ENCODE data around the gene SND1. TPM values are rescaled to one million over a fixed set of nuclear protein-coding genes. Genes with fewer than 3 reads are reported as not detected.

SND1 gene
- total and polyA plus RNA-seq, 10 of the 15 experiments (the other 5 are each of a cell fraction or from before 2014, with no cell fraction given), result 52.4 to 270 (median 146) TPM

DNA sequence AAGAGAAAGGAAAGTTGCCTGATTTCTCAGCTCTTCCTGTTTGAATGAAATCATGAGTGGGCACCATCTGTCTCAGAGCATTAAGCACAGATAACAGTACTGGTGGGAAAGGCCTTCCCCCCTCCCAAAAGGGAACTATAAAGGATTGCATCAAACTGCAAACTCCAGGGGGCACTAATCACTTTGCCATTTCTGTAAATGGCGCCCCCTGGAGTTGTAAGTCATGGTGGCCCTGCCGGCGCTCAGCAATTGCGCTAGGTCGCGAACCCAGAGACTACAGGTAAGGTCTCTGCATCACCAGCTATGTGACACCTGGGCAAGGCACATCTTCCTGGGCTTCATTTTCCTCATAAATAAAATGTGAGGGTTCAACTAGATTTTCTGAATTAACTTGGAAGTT lies 368.2 kb downstream of the SND1 start:
- H4K20me1 ChIP-seq (ENCODE audit: control insufficient read depth, insufficient read depth), result peaks cover 5% of the 10 kb centered on the region
- no peak for FAIRE-seq
- no peaks in the 10 kb centered on the region for H3K9me3 ChIP-seq (replicated peaks; ENCODE audit: control insufficient read depth, insufficient read depth, low read length)
- intact Hi-C loops (cut with micrococcal nuclease; ENCODE audit: unreplicated experiment) (no loop called here), in situ Hi-C loops (cut with MboI) (no loop called here)
- H2AFZ ChIP-seq (ENCODE audit: control insufficient read depth, low read depth, low read length), result no peak overlapping the region
- ATAC-seq, result no peak
- no peak for DNase-seq (ENCODE audit: low read depth, low spot score)
- no peak overlapping the region for H3K9ac ChIP-seq (ENCODE audit: control insufficient read depth, insufficient read depth, low read length)
- ChIA-PET RAD21 (ENCODE audit: unreplicated experiment) (no interaction called here), POLR2A (no interaction called here), SMC1A (ENCODE audit: uncharacterized antibody, unreplicated experiment) (interaction anchor here (1.5 kb wide), 1 partner anchor 20 kb away, joined by 4 read pairs; no protein-coding TSS in a partner anchor), CTCF (interaction anchor here (0.6 to 1.3 kb wide), 3 partner anchors 190 to 312 kb away, joined by 3 to 5 read pairs (median 3); no protein-coding TSS in a partner anchor)
- WGBS (ENCODE audit: insufficient coverage, insufficient replicate concordance, low lambda C conversion rate, missing lambda C conversion rate), result 90% methylated on average over 6 of the region's 6 CpGs
- BruUV-seq (replicated peaks), result no TSS peak
- H3K4me3 ChIP-seq, result no peak overlapping the region
- no peak overlapping the region for H3K4me2 ChIP-seq (ENCODE audit: control insufficient read depth, insufficient read depth)
- peaks cover 5 to 35% of the 10 kb centered on the region in 2 experiments for H3K36me3 ChIP-seq (ENCODE audit: control insufficient read depth in 2 of 2, insufficient read depth in 2 of 2, low read length in 1 of 2)
- H3K79me2 ChIP-seq (ENCODE audit: control insufficient read depth, insufficient read depth, low read length), result no peaks in the 10 kb centered on the region
- H3K4me1 ChIP-seq (ENCODE audit: control insufficient read depth, insufficient read depth, low read length), result no peaks in the 10 kb centered on the region
- TF ChIP-seq, protein P1, sequence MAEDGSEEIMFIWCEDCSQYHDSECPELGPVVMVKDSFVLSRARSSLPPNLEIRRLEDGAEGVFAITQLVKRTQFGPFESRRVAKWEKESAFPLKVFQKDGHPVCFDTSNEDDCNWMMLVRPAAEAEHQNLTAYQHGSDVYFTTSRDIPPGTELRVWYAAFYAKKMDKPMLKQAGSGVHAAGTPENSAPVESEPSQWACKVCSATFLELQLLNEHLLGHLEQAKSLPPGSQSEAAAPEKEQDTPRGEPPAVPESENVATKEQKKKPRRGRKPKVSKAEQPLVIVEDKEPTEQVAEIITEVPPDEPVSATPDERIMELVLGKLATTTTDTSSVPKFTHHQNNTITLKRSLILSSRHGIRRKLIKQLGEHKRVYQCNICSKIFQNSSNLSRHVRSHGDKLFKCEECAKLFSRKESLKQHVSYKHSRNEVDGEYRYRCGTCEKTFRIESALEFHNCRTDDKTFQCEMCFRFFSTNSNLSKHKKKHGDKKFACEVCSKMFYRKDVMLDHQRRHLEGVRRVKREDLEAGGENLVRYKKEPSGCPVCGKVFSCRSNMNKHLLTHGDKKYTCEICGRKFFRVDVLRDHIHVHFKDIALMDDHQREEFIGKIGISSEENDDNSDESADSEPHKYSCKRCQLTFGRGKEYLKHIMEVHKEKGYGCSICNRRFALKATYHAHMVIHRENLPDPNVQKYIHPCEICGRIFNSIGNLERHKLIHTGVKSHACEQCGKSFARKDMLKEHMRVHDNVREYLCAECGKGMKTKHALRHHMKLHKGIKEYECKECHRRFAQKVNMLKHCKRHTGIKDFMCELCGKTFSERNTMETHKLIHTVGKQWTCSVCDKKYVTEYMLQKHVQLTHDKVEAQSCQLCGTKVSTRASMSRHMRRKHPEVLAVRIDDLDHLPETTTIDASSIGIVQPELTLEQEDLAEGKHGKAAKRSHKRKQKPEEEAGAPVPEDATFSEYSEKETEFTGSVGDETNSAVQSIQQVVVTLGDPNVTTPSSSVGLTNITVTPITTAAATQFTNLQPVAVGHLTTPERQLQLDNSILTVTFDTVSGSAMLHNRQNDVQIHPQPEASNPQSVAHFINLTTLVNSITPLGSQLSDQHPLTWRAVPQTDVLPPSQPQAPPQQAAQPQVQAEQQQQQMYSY (CRISPR knock-in tag; IDR thresholded peaks at IDR 0.05), result no peak
- TF ChIP-seq BCL11A (IDR thresholded peaks at IDR 0.05; ENCODE audit: low read depth, low read length) (no peak), NR2F1 (conservative IDR thresholded peaks at IDR 0.05) (no peak), CTCF (IDR thresholded peaks at IDR 0.05 in 2 of 3, conservative IDR thresholded peaks at IDR 0.05 in 1 of 3; ENCODE audit: control insufficient read depth in 2 of 3, extremely low read depth in 1 of 3, insufficient read depth in 1 of 3, low read depth in 3 of 3, low read length in 3 of 3) (peak; percentile 16 to 47 (median 35); a peak in 5 of 6 replicates), MYC (IDR thresholded peaks at IDR 0.05; ENCODE audit: insufficient read depth, insufficient read length, insufficient replicate concordance, low read length, severe bottlenecking) (no peak)
- TF ChIP-seq, protein P2, sequence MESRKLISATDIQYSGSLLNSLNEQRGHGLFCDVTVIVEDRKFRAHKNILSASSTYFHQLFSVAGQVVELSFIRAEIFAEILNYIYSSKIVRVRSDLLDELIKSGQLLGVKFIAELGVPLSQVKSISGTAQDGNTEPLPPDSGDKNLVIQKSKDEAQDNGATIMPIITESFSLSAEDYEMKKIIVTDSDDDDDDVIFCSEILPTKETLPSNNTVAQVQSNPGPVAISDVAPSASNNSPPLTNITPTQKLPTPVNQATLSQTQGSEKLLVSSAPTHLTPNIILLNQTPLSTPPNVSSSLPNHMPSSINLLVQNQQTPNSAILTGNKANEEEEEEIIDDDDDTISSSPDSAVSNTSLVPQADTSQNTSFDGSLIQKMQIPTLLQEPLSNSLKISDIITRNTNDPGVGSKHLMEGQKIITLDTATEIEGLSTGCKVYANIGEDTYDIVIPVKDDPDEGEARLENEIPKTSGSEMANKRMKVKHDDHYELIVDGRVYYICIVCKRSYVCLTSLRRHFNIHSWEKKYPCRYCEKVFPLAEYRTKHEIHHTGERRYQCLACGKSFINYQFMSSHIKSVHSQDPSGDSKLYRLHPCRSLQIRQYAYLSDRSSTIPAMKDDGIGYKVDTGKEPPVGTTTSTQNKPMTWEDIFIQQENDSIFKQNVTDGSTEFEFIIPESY (IDR thresholded peaks at IDR 0.05), result peak; percentile 98
- H3K27me3 ChIP-seq (replicated peaks in 1 of 2; ENCODE audit: control insufficient read depth in 2 of 2, insufficient read depth in 2 of 2, low read length in 1 of 2), result no peaks in the 10 kb centered on the region
- H3K27ac ChIP-seq (ENCODE audit: control insufficient read depth, insufficient read depth), result no peak overlapping the region

Data from GM12878 (cell line).